Nephron (organoid): Measurements from ENCODE around the gene GGN.
"Not testable (repeated sequence)": the region's sequence is repeated elsewhere in the genome, so short reads cannot be mapped to it uniquely, and the experiment has no call there.

Experiments used
- H3K27ac Mint-ChIP-seq, 3 experiments: 2 replicates each; pipeline ENCODE4 v1.8.0; 2020; ENCODE audit warnings: mixed read lengths in 3 of 3, mild to moderate bottlenecking in 2 of 3, moderate library complexity in 1 of 3
- H3K27me3 Mint-ChIP-seq: 2 replicates; pipeline ENCODE4 v1.8.0; 2021; ENCODE audit warnings: low read depth, mild to moderate bottlenecking, moderate library complexity, mixed read lengths
- H3K36me3 Mint-ChIP-seq: 2 replicates; pipeline ENCODE4 v1.8.0; 2020; ENCODE audit warnings: low read depth, mixed read lengths
- H3K4me1 Mint-ChIP-seq: 2 replicates; pipeline ENCODE4 v1.8.0; 2020; ENCODE audit warnings: mixed read lengths
- H3K4me3 Mint-ChIP-seq, 3 experiments: 2 replicates each; pipeline ENCODE4 v1.8.0; 2020; ENCODE audit warnings: mild to moderate bottlenecking in 3 of 3, mixed read lengths in 3 of 3, moderate library complexity in 2 of 3
- H3K9me3 Mint-ChIP-seq: 2 replicates; pipeline ENCODE4 v1.8.0; 2020; ENCODE audit warnings: mixed read lengths
- TF ChIP-seq, protein P1 (sequence below), 3 experiments: fragments of 200-600 bp; sonication (generic); IDR thresholded peaks; one replicate each; pipeline ENCODE4 v1.5.0; 2021; ENCODE audit warnings: antibody characterized with exemption in 3 of 3; ENCODE audit not compliant: unreplicated experiment in 3 of 3

Gene GGN

DNA sequence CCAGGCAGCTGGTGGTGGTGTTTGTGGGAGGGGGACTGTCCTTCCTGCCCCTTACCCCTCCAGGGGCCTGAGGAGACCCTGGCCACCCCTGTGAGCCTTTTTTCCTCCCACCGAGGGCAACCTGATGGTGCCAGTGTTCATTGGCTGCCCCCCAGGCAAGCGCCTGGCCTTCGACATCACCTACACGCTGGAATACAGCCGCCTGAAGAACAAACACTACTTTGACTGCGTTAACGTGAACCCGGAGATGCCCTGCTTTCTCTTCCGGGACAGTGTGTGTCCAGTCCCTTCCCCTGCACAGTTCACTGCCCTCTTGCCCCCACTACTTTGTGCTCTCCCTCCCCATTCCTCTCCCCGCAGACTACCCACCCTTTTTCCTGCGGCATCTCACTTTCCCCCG is 20.8 kb downstream of the GGN start:
- Mint-ChIP-seq H3K4me3 (no peak overlapping the region), H3K9me3 (no peaks in the 10 kb centered on the region), H3K36me3 (no peaks in the 10 kb centered on the region), H3K27ac (no peak overlapping the region), H3K4me1 (no peaks in the 10 kb centered on the region), H3K27me3 (peaks cover 24% of the 10 kb centered on the region)
- TF ChIP-seq, protein P1, sequence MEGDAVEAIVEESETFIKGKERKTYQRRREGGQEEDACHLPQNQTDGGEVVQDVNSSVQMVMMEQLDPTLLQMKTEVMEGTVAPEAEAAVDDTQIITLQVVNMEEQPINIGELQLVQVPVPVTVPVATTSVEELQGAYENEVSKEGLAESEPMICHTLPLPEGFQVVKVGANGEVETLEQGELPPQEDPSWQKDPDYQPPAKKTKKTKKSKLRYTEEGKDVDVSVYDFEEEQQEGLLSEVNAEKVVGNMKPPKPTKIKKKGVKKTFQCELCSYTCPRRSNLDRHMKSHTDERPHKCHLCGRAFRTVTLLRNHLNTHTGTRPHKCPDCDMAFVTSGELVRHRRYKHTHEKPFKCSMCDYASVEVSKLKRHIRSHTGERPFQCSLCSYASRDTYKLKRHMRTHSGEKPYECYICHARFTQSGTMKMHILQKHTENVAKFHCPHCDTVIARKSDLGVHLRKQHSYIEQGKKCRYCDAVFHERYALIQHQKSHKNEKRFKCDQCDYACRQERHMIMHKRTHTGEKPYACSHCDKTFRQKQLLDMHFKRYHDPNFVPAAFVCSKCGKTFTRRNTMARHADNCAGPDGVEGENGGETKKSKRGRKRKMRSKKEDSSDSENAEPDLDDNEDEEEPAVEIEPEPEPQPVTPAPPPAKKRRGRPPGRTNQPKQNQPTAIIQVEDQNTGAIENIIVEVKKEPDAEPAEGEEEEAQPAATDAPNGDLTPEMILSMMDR (IDR thresholded peaks at IDR 0.05; ENCODE audit: unreplicated experiment in 3 of 3): no peak

DNA sequence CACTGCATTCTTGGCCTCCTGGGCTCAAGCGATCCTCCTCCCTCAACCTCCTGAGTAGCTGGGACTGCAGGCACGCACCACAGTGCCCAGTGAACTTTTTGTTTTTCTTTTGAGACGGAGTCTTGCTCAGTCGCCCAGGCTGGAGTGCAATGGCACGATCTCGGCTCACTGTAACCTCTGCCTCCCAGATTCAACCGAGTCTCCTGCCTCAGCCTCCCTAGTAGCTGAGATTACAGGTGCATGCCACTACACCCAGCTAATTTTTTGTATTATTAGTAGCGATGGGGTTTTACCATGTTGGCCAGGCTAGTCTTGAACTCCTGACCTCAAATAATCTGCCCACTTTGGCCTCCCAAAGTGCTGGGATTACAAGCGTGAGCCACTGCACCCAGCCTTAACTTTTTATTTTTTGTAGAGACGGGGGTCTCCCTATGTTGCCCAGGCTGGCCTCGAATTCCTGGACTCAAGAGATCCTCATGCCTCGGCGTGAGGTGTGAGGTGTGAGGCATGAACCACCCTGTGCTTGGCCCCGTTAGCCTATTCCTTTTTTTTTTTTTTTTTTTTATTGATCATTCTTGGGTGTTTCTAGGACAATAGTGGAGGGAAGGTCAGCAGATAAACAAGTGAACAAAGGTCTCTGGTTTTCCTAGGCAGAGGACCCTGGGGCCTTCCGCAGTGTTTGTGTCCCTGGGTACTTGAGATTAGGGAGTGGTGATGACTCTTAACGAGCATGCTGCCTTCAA is 24.7 kb downstream of the GGN start:
- not testable (repeated sequence) for H3K36me3 Mint-ChIP-seq, H3K4me1 Mint-ChIP-seq, H3K27ac Mint-ChIP-seq, H3K9me3 Mint-ChIP-seq
- H3K27me3 Mint-ChIP-seq: peaks cover 61% of the 10 kb centered on the region
- H3K4me3 Mint-ChIP-seq: peak overlapping the region; percentile 66 to 86 (median 70)

DNA sequence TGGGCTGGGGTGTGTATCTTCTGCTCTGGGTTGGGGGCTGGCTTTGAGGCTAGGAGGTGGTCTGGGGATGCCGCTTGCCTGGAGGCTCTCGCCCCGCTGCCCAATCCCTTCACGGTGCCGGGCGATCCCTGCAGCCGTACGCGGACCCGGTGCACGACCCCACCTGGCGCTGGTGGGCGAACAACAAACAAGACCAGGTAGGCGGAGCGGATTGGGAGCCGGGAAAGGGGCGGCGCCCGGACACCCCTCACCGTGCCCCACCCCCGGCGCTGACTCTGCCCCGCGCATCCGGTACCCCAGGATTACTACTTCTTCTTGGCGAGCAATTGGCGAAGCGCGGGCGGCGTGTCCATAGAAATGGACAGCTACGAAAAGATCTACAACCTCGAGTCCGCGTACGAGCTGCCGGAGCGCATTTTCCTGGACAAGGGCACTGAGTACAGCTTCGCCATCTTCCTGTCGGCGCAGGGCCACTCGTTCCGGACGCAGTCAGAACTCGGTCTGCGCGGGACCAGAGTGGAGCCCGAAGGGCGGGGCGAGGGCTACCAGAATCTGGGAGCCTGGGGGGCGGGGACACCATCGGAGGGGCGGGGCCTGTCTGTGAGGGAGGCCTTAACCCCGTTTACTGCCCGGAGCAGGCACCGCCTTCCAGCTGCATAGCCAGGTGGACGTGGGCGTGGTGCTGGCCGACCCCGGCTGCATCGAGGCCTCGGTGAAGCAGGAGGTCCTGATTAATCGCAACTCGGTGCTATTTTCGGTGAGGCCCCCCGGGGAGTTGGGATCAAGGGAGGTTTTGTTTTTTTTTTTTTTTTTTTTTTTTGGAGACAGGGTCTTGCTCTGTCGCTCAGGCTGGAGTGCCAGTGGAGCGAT is 25.5 kb downstream of the GGN start:
- peak overlapping the region; percentile 85 to 86 (median 85) for H3K4me3 Mint-ChIP-seq
- no peak overlapping the region for H3K27ac Mint-ChIP-seq
- H3K36me3 Mint-ChIP-seq: no peaks in the 10 kb centered on the region
- TF ChIP-seq, protein P1 (IDR thresholded peaks at IDR 0.05; ENCODE audit: unreplicated experiment in 3 of 3): no peak
- no peaks in the 10 kb centered on the region for H3K4me1 Mint-ChIP-seq
- no peaks in the 10 kb centered on the region for H3K9me3 Mint-ChIP-seq
- H3K27me3 Mint-ChIP-seq: peaks cover 66% of the 10 kb centered on the region

DNA sequence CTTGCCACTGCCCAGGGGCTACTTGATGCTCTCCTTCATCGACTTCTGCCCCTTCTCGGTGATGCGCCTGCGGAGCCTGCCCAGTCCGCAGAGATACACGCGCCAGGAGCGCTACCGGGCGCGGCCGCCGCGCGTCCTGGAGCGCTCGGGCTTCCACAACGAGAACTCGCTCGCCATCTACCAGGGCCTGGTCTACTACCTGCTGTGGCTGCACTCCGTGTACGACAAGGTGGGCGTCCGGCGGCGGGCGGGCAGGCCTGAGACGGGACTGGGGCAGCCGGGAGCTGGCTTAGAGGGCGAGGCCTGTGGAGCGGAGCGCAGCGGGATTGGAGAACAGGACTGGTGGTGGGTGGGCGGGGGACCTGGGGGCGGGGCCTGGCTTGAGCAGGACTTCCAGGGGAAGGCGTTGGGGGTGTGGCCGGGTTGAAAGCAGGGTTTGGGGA is 26.2 kb downstream of the GGN start:
- peak overlapping the region; percentile 85 to 86 (median 85) for H3K4me3 Mint-ChIP-seq

DNA sequence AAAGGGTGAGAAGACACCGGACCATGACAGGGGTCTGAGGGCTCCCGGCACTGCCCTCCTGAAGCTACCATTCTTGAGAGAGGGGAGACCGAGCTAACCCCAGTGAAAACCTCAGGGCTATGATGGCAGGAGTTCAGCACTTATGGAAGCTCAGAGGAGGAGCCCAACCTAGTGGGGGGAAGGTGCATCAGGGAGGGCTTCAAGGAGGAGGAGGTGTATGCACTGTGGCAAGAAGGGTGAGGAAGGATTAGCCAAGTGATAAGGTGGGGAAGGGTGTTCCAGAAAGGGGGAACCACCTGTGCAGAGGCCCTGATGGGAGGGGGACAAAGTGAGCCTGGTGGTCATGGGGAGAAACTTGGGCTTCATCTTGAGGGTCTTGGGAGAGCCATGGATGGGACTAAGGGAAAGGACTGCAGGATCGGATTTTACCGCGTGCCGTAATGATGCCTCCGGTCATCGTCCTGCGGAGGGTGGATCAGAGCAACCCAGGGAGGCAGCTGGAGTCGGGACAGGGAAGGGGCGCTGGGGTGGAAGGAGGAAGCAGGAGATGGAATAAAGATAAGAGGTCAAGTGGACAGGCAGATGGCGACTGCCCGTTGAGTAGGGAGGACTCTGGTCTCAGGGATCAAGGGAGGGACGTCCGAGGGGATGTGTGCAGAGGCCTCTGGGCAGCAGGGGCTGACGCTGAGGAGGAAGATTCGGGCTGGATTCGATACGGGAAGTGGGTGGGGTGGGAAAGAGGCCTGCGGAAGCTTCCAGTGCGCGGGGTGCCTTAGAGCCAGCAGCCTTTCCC is 26.8 kb downstream of the GGN start:
- H3K4me3 Mint-ChIP-seq: peak overlapping the region; percentile 85 to 86 (median 85)
- H3K27ac Mint-ChIP-seq: no peak overlapping the region
- H3K36me3 Mint-ChIP-seq: no peaks in the 10 kb centered on the region
- no peaks in the 10 kb centered on the region for H3K4me1 Mint-ChIP-seq
- peaks cover 76% of the 10 kb centered on the region for H3K27me3 Mint-ChIP-seq
- TF ChIP-seq, protein P1 (IDR thresholded peaks at IDR 0.05; ENCODE audit: unreplicated experiment in 3 of 3): no peak
- no peaks in the 10 kb centered on the region for H3K9me3 Mint-ChIP-seq

More for the DNA sequence above, 26.2 kb downstream of the GGN start:
- no peak overlapping the region for H3K27ac Mint-ChIP-seq
- peaks cover 70% of the 10 kb centered on the region for H3K27me3 Mint-ChIP-seq
- H3K36me3 Mint-ChIP-seq: no peaks in the 10 kb centered on the region
- H3K4me1 Mint-ChIP-seq: no peaks in the 10 kb centered on the region
- TF ChIP-seq, protein P1 (IDR thresholded peaks at IDR 0.05; ENCODE audit: unreplicated experiment in 3 of 3): peak in 2 of 3 experiments; percentile 15 to 42
- no peaks in the 10 kb centered on the region for H3K9me3 Mint-ChIP-seq

DNA sequence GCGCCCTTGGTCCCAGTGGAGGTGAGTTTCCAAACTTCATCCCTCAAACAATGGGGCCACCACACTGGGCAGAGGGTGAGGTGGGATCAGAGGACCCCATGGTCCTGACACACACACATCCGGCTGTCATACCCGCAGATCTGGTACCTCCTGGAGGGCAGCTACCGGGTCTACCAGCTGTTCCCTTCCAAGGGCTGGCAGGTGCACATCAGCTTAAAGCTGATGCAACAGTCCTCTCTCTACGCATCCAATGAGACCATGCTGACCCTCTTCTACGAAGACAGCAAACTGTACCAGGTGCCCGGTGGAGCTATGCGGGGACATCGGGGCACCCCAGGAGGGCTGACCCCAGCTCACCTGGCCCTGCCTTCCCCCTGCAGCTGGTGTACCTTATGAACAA is 27.5 kb downstream of the GGN start:
- TF ChIP-seq, protein P1 (IDR thresholded peaks at IDR 0.05; ENCODE audit: unreplicated experiment in 3 of 3): no peak
- H3K27ac Mint-ChIP-seq: no peak overlapping the region

More for the DNA sequence above, 27.5 kb downstream of the GGN start:
- H3K4me1 Mint-ChIP-seq: no peaks in the 10 kb centered on the region
- no peaks in the 10 kb centered on the region for H3K9me3 Mint-ChIP-seq
- H3K27me3 Mint-ChIP-seq: peaks cover 76% of the 10 kb centered on the region
- no peaks in the 10 kb centered on the region for H3K36me3 Mint-ChIP-seq
- H3K4me3 Mint-ChIP-seq: peak overlapping the region; percentile 85 to 86 (median 85)
